Neural cell (in vitro differentiated cells): Measurements from ENCODE around the gene PSRC1. TPM values are rescaled to one million over a fixed set of nuclear protein-coding genes. Genes with fewer than 3 reads are reported as not detected.

ENCODE experiments used
- H2AFZ ChIP-seq: fragments of 200-600, 300-800 bp; sonication (generic), shearing (Covaris generic); 2 replicates; pipeline ENCODE4 v1.6.0; 2014; ENCODE audit warnings: low read depth, mild to moderate bottlenecking, antibody characterized with exemption, low read length, moderate library complexity
- H3F3A ChIP-seq: fragments of 200-600 bp; shearing (Covaris generic); 2 replicates; pipeline ENCODE4 v1.6.1; 2016; ENCODE audit warnings: mild to moderate bottlenecking, moderate library complexity, mixed read lengths, antibody characterized with exemption, low read length; ENCODE audit not compliant: insufficient read depth, poor library complexity, severe bottlenecking
- H3K27ac ChIP-seq: fragments of 200-600, 300-800 bp; sonication (generic), shearing (Covaris generic); 2 replicates; pipeline ENCODE4 v1.5.1; 2014; ENCODE audit warnings: mild to moderate bottlenecking, low read length, moderate library complexity
- H3K27me3 ChIP-seq: fragments of 300-800, 200-600 bp; sonication (generic), shearing (Covaris generic); 2 replicates; pipeline ENCODE4 v1.6.0; 2014; ENCODE audit warnings: mild to moderate bottlenecking, low read depth, low read length, moderate library complexity; ENCODE audit not compliant: insufficient read depth
- H3K36me3 ChIP-seq: fragments of 300-800, 200-600 bp; sonication (generic), shearing (Covaris generic); 2 replicates; pipeline ENCODE4 v1.5.1; 2014; ENCODE audit warnings: mild to moderate bottlenecking, antibody characterized with exemption, low read length, moderate library complexity; ENCODE audit not compliant: insufficient read depth
- H3K4me2 ChIP-seq: fragments of 300-800, 200-600 bp; sonication (generic), shearing (Covaris generic); 2 replicates; pipeline ENCODE4 v1.6.0; 2014; ENCODE audit warnings: mild to moderate bottlenecking, low read length
- H3K4me3 ChIP-seq: fragments of 300-800, 200-600 bp; sonication (generic), shearing (Covaris generic); 2 replicates; pipeline ENCODE4 v1.5.1; 2014; ENCODE audit warnings: mild to moderate bottlenecking, low read length, moderate library complexity
- H3K79me2 ChIP-seq: fragments of 200-600 bp; shearing (Covaris generic); replicated peaks from 2 replicates; pipeline ENCODE4 v1.6.0; 2014; ENCODE audit warnings: mild to moderate bottlenecking, low read length, moderate library complexity; ENCODE audit not compliant: insufficient read depth
- H3K9ac ChIP-seq: fragments of 300-800, 200-600 bp; sonication (generic), shearing (Covaris generic); 2 replicates; pipeline ENCODE4 v1.6.1; 2016; ENCODE audit warnings: mild to moderate bottlenecking, low read length, mixed read lengths
- H3K9me2 ChIP-seq: fragments of 200-600 bp; shearing (Covaris generic); 2 replicates; pipeline ENCODE4 v1.6.1; 2016; ENCODE audit warnings: mild to moderate bottlenecking, low read length, mixed read lengths; ENCODE audit not compliant: insufficient read depth
- H3K9me3 ChIP-seq: fragments of 200-600, 300-800 bp; sonication (generic), shearing (Covaris generic); 2 replicates; pipeline ENCODE4 v1.6.1; 2016; ENCODE audit warnings: mild to moderate bottlenecking, mixed run types, low read length, moderate library complexity, mixed read lengths
- H4K20me1 ChIP-seq: fragments of 200-600 bp; shearing (Covaris generic); 2 replicates; pipeline ENCODE4 v1.6.1; 2016; ENCODE audit warnings: mild to moderate bottlenecking, mixed run types; ENCODE audit not compliant: insufficient read depth
- EP300 ChIP-seq: fragments of 450-650 bp; conservative IDR thresholded peaks from 2 replicates; pipeline ENCODE4 v1.6.1; 2014; ENCODE audit warnings: antibody characterized with exemption, mild to moderate bottlenecking, moderate library complexity; ENCODE audit not compliant: poor library complexity, severe bottlenecking
- EZH2 ChIP-seq: fragments of 200-600, 300-800 bp; shearing (Covaris generic), sonication (generic); IDR thresholded peaks from 2 replicates; pipeline ENCODE4 v1.6.1; 2014; ENCODE audit warnings: antibody characterized with exemption, low read length, borderline replicate concordance, mild to moderate bottlenecking; ENCODE audit not compliant: insufficient read depth, poor library complexity, severe bottlenecking
- MXI1 ChIP-seq: fragments of 450-650 bp; conservative IDR thresholded peaks from 2 replicates; pipeline ENCODE4 v1.6.1; 2014; ENCODE audit warnings: antibody characterized with exemption, mild to moderate bottlenecking; ENCODE audit not compliant: poor library complexity, severe bottlenecking
- POLR2AphosphoS5 ChIP-seq: IDR thresholded peaks from 2 replicates; pipeline ENCODE4 v1.6.1; 2012
- RAD21 ChIP-seq: fragments of 450-650 bp; conservative IDR thresholded peaks from 2 replicates; pipeline ENCODE4 v1.6.1; 2014; ENCODE audit warnings: antibody characterized with exemption, mild to moderate bottlenecking, moderate library complexity
- REST ChIP-seq: IDR thresholded peaks from 2 replicates; pipeline ENCODE4 v1.6.1; 2012; ENCODE audit warnings: borderline replicate concordance
- SMC3 ChIP-seq: fragments of 450-650 bp; conservative IDR thresholded peaks from 2 replicates; pipeline ENCODE4 v1.6.1; 2014; ENCODE audit warnings: antibody characterized with exemption, mild to moderate bottlenecking, moderate library complexity; ENCODE audit not compliant: poor library complexity
- TAF1 ChIP-seq: IDR thresholded peaks from 2 replicates; pipeline ENCODE4 v1.6.1; 2012; ENCODE audit warnings: low read depth
- polyA plus RNA-seq: library from polyadenylated mRNA; depleted of rRNA; stranded (reverse); fragments of >200 nt; gene quantifications from 2 replicates; pipeline ENCODE4 v1.2.3, GENCODE V29; 2014
- TF ChIP-seq, protein P1 (sequence below): fragments of 450-650 bp; IDR thresholded peaks from 2 replicates; pipeline ENCODE4 v1.5.1; 2014; ENCODE audit warnings: antibody characterized with exemption, mild to moderate bottlenecking, moderate library complexity; ENCODE audit not compliant: poor library complexity, severe bottlenecking

PSRC1 gene
- polyA plus RNA-seq, 1 donor from 2014 or later: 5.4 TPM

DNA sequence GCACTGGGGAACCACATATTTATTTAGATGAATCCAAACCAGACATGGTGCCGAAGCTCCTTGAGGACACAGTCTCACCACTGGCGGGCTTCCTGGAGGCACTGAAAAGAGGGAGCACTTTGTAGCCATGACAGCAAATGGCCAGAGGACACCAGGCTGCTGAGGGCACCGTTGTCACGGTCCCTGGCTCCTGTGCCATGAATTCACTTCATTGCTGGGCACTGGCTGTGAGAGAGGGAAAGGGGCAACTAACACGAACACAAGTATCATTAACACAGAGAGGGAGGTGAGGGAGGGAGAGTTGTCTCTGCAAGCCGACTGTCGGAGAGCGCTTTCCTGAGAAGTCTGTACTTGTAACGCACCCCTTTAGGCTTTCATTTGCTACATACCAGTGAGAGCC is 9.4 kb upstream of the PSRC1 start:
- TF ChIP-seq EP300: no peak
- TF ChIP-seq TAF1: no peak
- TF ChIP-seq RAD21: no peak
- TF ChIP-seq SMC3: no peak
- TF ChIP-seq, protein P1, sequence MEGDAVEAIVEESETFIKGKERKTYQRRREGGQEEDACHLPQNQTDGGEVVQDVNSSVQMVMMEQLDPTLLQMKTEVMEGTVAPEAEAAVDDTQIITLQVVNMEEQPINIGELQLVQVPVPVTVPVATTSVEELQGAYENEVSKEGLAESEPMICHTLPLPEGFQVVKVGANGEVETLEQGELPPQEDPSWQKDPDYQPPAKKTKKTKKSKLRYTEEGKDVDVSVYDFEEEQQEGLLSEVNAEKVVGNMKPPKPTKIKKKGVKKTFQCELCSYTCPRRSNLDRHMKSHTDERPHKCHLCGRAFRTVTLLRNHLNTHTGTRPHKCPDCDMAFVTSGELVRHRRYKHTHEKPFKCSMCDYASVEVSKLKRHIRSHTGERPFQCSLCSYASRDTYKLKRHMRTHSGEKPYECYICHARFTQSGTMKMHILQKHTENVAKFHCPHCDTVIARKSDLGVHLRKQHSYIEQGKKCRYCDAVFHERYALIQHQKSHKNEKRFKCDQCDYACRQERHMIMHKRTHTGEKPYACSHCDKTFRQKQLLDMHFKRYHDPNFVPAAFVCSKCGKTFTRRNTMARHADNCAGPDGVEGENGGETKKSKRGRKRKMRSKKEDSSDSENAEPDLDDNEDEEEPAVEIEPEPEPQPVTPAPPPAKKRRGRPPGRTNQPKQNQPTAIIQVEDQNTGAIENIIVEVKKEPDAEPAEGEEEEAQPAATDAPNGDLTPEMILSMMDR: no peak
- TF ChIP-seq MXI1: no peak
- TF ChIP-seq EZH2: no peak
- TF ChIP-seq REST: no peak
- no peak for TF ChIP-seq POLR2AphosphoS5
- no peaks in the 10 kb centered on the region for H3F3A ChIP-seq
- no peaks in the 10 kb centered on the region for H3K9me2 ChIP-seq
- no peaks in the 10 kb centered on the region for H3K9me3 ChIP-seq
- H3K4me2 ChIP-seq: no peak overlapping the region
- no peak overlapping the region for H3K4me3 ChIP-seq
- H3K27me3 ChIP-seq: no peaks in the 10 kb centered on the region
- H4K20me1 ChIP-seq: no peaks in the 10 kb centered on the region
- no peak overlapping the region for H2AFZ ChIP-seq
- H3K27ac ChIP-seq: no peak overlapping the region
- no peaks in the 10 kb centered on the region for H3K36me3 ChIP-seq
- H3K79me2 ChIP-seq: no peaks in the 10 kb centered on the region
- no peak overlapping the region for H3K9ac ChIP-seq

GRCh38 chr1:109290998-109291397 is 8.1 kb upstream of the PSRC1 start:
- Histone ChIP-seq H3K4me2 (no peak overlapping the region), H3K9me3 (no peaks in the 10 kb centered on the region), H3K79me2 (no peaks in the 10 kb centered on the region), H3K27ac (no peak overlapping the region), H3K4me3 (no peak overlapping the region), H3F3A (no peaks in the 10 kb centered on the region), H4K20me1 (no peaks in the 10 kb centered on the region), H3K36me3 (no peaks in the 10 kb centered on the region), H3K9me2 (no peaks in the 10 kb centered on the region), H3K9ac (no peak overlapping the region), H3K27me3 (no peaks in the 10 kb centered on the region), H2AFZ (no peak overlapping the region)
- TF ChIP-seq, protein P1: no peak
- no peak for TF ChIP-seq EZH2
- no peak for TF ChIP-seq TAF1
